WERI-Rb-1 (cell line): ENCODE measurements around the gene JPH3.

Source experiments
- DNase-seq: peaks from one replicate; pipeline ENCODE4 v3.0.0-alpha.2; 2020
- H3K27ac ChIP-seq: fragments of 250-450 bp; sonication (Bioruptor Pico); 2 replicates; pipeline ENCODE4 v1.5.1; 2020; ENCODE audit warnings: mild to moderate bottlenecking, moderate library complexity
- H3K27me3 ChIP-seq: fragments of 250-450 bp; sonication (Bioruptor Pico); 2 replicates; pipeline ENCODE4 v1.5.1; 2021; ENCODE audit warnings: mild to moderate bottlenecking, low read depth, moderate library complexity; ENCODE audit not compliant: insufficient read depth, severe bottlenecking
- H3K36me3 ChIP-seq: fragments of 250-450 bp; sonication (Bioruptor Pico); 2 replicates; pipeline ENCODE4 v1.5.1; 2020; ENCODE audit warnings: mild to moderate bottlenecking, moderate library complexity
- H3K4me3 ChIP-seq: 2 replicates; pipeline ENCODE4 v1.5.1; 2011; ENCODE audit warnings: low read depth, mild to moderate bottlenecking, control low read depth, low read length
- H3K9me3 ChIP-seq: fragments of 250-450 bp; sonication (Bioruptor Pico); 2 replicates; pipeline ENCODE4 v1.5.1; 2021; ENCODE audit warnings: mild to moderate bottlenecking, moderate library complexity; ENCODE audit not compliant: severe bottlenecking
- TF ChIP-seq, protein P1 (sequence below): IDR thresholded peaks from 2 replicates; pipeline ENCODE4 v1.5.1; 2011; ENCODE audit warnings: low read depth, mild to moderate bottlenecking, control low read depth, inconsistent platforms, low read length

JPH3 gene

DNA sequence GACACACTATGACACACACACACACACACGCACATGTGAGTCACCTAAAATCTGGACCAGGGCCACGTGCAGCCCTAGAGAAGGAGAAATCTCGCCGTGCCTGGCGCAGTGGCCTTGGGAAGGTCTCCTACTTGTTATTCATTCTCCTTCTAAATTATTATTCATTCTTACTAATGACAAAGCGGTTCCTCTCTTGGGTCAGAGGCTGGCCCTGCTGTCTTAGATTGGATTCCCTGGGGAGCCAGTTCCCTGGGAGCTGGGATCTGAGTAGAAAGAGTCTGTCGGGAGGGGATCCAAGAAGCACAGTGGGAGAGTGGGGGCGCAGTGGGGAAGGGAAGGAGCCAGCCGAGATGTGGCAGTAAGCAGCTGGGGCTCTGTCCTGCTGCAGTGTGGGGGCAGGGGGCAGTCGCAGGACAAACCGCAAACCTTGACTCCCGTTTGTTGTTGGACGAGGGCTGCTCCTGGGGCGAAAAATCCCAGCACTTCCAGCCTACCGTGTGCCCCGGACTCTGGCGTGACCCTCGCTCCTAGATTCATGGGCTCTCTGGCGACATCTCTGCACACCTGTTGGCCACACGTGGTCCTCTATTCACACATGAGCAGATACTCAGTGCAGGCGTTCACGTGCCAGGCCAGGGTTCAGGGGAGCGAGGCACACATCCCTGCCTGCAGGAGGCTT lies 18.7 kb upstream of the JPH3 start:
- DNase-seq, result no peak
- Histone ChIP-seq H3K27me3 (no peaks in the 10 kb centered on the region), H3K9me3 (no peaks in the 10 kb centered on the region), H3K36me3 (no peaks in the 10 kb centered on the region), H3K4me3 (no peak overlapping the region), H3K27ac (no peak overlapping the region)
- TF ChIP-seq, protein P1, sequence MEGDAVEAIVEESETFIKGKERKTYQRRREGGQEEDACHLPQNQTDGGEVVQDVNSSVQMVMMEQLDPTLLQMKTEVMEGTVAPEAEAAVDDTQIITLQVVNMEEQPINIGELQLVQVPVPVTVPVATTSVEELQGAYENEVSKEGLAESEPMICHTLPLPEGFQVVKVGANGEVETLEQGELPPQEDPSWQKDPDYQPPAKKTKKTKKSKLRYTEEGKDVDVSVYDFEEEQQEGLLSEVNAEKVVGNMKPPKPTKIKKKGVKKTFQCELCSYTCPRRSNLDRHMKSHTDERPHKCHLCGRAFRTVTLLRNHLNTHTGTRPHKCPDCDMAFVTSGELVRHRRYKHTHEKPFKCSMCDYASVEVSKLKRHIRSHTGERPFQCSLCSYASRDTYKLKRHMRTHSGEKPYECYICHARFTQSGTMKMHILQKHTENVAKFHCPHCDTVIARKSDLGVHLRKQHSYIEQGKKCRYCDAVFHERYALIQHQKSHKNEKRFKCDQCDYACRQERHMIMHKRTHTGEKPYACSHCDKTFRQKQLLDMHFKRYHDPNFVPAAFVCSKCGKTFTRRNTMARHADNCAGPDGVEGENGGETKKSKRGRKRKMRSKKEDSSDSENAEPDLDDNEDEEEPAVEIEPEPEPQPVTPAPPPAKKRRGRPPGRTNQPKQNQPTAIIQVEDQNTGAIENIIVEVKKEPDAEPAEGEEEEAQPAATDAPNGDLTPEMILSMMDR, result no peak

DNA sequence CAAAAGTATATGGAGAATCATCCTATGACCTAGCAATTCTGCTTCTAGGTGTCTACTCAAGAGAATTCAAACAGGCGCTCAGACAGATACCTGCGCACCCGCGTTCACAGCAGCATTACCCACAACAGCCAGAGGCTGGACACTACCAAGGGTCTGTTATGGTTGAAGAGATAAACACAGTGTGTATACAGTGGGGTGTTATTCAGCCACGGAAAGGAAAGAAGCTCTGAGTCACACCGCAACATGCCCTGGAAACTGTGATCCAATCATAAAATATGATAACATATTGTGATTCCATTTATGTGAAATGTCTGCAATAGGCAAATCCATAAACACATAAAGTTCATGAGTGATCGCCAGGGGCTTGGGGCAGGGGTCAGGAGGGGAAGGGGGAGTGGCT lies 18.0 kb upstream of the JPH3 start:
- TF ChIP-seq, protein P1, result no peak
- no peaks in the 10 kb centered on the region for H3K36me3 ChIP-seq
- no peak for DNase-seq
- H3K27ac ChIP-seq, result no peak overlapping the region
- H3K9me3 ChIP-seq, result no peaks in the 10 kb centered on the region
- H3K27me3 ChIP-seq, result no peaks in the 10 kb centered on the region
- no peak overlapping the region for H3K4me3 ChIP-seq

DNA sequence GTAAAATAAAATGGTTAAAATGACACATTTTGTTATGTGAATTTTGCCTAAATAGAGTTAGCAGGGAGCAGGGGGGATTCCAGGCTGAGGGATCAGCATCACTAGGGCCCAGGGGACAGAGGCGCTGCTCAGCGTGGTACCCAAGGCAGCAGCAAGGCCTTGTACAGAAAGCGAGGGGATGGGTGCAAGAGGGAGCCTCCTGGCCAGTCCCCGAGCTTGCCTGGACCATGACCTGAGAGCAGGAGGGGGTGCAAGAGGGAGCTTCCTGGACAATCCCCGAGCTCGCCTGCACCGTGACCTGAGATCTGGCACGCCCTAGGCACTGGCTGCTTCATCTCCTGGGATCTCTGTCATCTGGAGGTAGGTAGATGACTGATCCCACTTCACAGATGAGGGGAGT lies 17.3 kb upstream of the JPH3 start:
- TF ChIP-seq, protein P1, result no peak
- Histone ChIP-seq H3K4me3 (no peak overlapping the region), H3K27me3 (no peaks in the 10 kb centered on the region), H3K9me3 (no peaks in the 10 kb centered on the region), H3K36me3 (no peaks in the 10 kb centered on the region), H3K27ac (no peak overlapping the region)
- no peak for DNase-seq

DNA sequence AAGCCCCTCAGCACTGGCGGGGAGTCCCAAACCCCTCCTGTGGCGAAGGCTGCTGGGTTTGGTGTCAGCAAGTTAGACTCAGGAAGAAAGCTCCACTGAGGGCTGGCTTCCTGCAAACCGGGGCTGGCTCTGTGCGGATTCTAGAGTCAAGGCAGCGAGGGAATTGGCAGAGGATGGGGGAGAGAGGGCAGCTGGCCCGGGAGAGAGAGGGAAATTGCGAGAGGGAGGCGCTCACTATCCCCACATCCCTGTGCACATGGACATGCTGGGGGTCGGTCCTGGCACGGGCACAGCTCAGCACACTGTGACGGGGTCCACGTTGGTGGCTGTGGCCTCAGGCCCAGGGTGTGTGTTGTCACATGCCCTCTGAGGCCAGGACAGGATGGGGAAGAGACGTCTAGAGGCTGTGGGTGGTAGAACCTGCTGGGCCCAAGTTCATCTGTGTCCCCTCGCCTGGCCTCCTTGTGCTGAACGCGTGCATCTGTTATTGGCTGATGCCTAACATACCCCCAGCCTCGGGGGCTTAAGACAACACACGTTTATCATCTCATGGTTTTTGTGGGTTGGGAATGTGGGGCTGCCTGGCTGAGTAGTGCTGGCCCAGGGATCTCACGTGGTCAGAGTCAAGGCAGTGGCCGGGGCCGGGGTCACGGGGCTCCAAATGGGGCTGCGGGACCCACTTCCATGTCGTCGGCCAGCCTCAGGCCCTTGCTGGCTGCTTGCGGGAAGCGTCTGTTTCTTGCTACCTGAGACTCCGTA lies 16.7 kb upstream of the JPH3 start:
- Histone ChIP-seq H3K27me3 (no peaks in the 10 kb centered on the region), H3K27ac (no peak overlapping the region)
- no peak for DNase-seq

DNA sequence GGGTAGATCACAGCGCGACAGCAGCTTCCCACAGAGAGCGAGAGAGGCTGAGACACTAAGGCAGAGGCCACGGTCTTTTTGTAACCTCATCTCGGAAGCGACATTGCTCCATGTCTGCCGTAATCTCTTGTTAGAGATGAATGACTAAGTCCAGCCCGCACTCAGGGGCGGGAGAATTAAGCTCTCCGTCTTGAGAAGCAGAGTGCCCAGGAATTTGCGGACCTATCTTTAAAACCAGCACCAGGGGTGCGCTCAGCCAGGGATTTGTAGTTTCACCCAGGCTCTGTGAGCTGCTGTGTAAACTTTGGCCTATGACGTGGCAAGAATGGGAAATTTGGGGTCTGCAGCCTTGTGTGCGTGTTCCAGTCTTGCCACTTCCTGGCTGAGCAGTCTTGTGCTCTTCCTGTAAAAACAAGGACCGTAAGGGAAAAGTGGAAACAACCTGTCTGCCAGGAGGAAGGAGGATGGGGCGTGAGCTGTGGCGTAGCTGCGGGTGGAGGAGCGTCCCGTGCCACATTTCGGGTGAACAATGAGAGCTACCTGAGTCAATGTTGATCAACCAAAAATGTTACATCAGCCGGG lies 16.0 kb upstream of the JPH3 start:
- Histone ChIP-seq H3K4me3 (no peak overlapping the region), H3K36me3 (no peaks in the 10 kb centered on the region), H3K9me3 (no peaks in the 10 kb centered on the region), H3K27me3 (no peaks in the 10 kb centered on the region), H3K27ac (no peak overlapping the region)
- TF ChIP-seq, protein P1, result no peak
- DNase-seq, result peak; percentile 24

More for the DNA sequence above, 16.7 kb upstream of the JPH3 start:
- Histone ChIP-seq H3K4me3 (no peak overlapping the region), H3K36me3 (no peaks in the 10 kb centered on the region), H3K9me3 (no peaks in the 10 kb centered on the region)
- TF ChIP-seq, protein P1, result no peak
